NCI-H1694 (cell line): ENCODE results near the gene STXBP4.

ENCODE experiments used
- DNase-seq: peaks from one replicate; lab custom pipeline; 2025; lab: John Stamatoyannopoulos, UW

Gene STXBP4

DNA sequence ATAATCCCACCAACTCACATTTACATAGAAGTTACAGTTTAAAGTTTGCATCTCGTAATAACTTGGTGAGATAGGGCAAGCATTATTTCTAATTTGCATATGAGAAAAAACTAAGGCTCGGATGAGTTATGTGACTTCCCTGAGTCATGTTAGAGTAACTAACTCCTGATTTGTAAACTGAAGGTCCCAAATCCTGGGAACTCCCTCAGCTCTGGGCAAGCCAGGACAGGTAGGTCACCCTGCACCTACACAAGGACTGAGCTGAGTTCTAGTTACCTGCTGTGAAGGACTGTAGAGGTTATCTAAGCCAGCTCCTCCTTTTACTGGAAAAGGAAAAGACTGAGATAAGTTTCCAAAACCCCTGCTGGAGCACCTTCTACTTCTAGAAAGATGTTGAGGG, 204.0 kb downstream of the STXBP4 start:
- no peak for DNase-seq

DNA sequence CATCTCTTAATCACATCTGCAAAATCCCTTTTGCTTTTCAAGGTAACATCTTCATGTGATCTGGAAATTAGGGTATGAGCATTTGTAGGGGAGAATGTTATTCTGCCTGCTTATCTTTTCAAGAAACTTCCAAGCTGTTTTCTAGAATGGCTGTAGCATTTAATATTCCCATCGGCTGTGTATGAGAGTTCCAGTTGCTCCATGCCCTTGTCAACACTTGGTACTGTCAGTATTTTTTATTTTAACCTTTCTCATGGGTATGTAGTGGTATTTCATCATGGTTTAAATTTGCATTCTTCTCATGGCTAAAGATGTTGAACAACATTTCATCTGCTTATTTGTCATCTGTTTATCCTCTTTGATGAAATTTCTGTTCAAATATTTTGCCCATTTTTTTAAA, 205.6 kb downstream of the STXBP4 start:
- DNase-seq = no peak

DNA sequence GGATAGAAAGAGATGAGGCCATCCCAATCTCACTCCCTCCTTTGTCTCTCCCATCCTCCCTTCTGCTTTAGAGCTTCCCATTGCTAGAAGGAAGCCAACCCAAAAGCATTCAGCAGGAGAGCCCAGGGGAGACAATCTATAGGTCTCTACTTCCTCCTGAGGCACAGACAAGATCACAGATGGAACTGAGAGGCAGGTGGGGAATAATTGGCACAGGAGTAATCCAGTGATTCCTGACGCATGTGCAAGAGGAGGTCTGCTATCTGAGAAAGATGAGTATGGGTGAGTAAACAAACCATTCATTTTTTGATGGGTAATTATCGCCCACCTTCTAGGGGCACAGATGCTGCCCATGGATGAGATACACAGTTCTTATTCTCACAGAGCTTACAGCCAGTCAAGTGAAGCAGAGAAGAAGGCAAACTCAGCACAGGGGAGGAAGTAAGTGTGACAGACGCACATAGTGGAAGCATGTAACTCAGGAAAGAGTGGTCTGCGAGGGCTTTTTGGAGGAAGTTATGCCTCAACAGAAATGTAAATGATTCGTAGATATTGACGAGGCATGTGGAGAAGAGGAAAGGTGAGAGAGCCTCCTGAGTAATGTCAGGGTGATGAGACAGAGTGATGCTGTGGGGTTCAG, 207.3 kb downstream of the STXBP4 start:
- DNase-seq = peak; percentile 88

DNA sequence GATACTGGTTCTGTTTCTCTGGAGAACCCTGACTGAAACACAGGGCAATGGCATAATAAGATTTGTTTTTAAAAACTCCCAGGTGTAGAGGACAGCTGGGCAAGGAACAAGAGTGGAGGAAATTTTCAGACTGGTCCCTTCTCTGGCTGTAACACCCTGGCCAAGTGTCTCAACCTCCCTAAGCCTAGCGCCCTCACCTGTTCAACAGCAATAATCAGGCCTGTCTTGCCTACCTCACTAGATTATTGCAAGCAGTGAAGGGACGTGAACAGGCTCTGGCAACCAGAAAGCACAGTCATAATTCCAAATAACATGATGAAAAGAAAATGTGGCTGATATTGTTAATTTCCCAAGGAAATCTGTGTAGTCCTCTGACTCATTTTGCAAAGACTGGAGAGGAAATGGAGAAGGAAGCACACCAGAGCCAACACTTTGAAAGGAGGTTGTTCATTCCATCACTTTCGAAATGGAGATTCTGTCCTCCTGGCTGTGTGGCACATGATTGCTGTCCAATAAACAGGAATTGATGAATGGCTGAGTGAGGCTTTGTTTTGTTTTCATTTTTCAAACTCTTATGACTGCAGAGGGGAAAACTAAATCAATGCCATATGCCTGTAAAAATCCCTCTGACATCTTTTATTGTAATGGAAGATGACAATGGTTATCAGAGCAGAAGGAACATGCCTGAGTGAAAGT, 208.7 kb downstream of the STXBP4 start:
- DNase-seq = peak; percentile 34

DNA sequence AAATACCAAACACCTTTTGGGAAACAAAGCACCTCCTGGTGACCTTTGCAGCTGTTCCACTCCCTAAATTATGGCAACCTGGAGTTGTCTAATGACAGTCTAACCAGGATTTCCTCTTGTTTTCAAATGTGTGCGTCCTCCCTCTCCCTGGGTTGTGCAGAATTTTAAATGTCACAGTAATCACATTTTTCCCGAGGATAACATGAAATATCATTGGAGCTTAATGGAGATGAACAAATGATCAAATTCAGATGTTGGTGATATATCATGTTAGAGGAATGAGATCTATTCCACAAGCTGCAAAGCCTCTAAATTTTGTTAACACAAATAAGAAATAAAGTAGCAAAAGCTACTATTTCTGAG, 209.3 kb downstream of the STXBP4 start:
- no peak for DNase-seq

DNA sequence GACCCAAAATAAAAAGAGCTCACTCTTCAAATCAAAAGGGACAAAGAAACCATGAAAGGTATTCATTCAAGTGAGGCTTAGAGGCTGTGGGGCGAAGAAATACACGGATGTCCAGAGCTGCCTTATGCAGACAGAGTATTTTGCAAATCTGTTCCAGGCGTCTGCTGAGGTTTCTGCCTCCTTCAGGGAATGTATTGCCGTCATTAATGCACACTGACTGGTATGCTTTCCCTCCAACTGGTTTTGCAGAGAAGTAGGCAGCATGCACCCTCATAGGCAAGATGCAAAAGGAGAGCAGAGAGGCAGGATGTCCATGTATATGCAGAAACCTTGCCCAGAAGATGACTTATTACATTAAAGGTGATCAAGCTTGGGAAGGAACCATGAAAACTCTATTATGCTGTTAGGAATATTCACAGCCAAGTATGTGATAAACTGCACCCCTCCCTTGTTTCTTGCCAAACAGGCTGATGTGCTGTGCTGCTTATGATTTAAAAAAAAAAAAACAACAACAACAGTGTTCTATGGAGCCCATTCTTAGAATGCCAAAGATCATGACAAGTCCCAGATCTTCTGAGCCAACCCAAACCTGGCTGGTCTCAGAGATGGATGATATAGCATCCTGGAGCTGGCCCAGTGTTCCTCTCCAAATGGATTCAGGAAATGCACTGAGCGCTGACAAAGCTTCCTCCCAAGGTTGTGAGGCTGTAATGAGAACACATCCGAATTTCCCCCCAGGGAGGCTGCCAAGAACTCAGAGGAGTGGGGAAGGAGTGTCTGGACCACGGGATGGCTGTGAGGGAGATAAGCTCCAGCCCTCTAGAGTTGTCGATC, 218.6 kb downstream of the STXBP4 start:
- DNase-seq = no peak

DNA sequence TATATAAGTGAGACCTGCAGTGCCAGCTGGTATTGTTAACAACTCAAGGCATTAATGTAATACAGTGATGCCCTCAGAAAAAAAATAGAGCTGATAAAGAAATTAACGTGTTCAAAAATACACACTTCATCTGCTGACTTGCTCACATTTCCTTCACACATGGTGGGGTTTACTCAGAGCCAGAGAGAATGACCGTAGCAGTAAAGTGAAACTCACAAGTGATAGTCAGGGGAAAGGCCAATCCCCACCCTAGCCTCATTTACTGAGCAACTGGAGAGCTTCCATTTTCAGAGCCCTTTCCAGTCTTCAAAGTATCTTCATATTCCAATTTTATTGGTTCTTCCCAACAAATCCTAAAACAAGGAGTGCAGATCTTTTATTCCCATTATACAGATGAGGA, 222.2 kb downstream of the STXBP4 start:
- DNase-seq = no peak

DNA sequence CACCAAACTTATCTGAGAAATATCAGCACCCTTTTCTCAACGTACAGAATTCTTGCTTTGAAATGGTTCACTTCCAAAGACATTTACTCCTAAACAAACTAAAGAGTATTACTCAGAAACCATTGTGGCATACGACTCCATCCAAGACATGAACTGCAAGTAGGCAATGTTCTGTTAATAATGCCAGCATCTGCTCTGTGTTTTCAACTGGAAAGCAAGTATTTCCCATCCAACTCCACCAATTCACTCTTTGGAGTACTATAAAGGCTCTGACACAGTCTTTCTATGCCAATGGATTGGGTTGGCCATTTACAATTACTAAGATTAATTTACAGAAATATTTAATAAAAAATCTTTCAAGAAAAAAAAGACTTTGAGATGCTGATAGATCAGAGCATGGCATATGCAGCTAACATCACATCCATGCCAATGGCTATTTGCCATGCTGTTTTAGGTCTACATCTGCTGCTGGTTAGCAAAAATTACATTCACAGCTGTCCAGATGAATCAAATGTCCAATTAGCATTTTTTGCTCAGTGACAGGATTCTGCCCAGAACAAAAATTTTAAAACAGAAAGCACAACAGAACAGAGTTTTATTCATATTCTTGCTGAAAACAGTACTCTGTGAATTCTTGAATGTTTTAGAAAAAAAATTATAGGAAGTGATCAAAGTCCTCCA, 230.3 kb downstream of the STXBP4 start:
- peak; percentile 97 for DNase-seq

DNA sequence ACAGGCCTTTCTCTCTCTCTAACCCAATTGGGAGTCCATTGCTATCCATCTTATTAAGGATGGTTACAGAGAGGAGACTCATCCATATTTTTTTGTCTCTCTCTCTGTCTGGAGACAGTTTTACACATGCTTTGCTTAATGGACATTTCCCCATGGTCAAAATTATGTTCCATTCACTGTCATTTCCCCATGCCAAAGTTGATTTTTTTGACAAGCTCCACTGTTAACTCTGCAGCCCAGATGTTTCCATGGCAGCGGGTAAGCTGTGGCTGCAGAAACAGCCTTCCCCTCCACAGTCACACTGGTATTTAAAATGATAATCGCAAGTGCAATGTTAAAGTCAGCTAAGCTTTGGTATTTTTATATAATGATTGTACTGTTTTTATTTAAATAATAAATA, 232.3 kb downstream of the STXBP4 start:
- DNase-seq = no peak

DNA sequence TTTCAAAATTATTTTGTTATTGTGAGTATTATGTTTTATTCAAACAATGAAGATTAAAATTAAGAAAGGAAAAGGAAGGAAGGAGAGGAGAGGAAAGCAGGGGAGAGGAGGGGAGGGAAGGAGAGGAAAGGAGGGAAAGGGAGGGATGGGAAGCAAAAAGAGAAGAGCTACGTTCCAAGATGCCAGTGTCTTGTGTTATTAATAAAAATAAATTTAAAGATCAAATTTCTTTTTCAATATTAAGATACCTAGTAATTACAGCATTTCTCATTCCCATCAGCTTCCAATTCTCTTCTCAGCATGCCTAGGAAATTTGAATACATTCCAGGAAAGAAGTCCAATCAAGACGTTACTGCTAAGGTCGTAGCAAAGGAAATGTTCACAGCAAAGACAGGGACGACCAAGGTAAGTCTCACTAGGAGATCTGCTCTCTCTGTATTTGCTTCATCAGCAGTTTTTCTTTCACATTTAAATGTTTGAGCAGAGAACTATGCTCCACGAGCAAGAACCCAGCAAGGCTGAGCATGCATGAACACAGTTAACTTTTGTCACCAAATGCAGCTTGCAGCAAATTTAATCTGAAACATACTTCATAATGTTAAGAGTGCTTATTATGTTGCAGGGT, 232.9 kb downstream of the STXBP4 start:
- no peak for DNase-seq

DNA sequence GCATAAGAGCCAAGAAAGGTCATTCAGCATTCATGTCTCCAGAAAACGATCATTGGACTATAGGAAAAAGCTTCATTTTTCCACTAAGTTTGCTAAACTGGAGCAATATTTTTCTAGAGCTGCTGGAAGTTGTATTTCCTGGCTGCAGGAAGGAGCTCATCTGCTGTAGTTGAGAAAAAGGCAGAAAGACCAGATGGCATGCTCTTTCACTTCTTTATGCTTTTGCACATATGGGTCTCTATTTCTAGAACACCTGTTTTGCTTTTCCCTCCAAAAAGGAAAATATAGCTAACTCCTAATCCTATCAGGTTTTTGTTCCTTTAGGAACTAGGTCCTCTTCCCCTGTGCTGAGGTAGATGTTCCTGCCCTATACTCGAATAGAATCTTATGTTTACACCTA, 234.3 kb downstream of the STXBP4 start:
- DNase-seq = peak; percentile 53

DNA sequence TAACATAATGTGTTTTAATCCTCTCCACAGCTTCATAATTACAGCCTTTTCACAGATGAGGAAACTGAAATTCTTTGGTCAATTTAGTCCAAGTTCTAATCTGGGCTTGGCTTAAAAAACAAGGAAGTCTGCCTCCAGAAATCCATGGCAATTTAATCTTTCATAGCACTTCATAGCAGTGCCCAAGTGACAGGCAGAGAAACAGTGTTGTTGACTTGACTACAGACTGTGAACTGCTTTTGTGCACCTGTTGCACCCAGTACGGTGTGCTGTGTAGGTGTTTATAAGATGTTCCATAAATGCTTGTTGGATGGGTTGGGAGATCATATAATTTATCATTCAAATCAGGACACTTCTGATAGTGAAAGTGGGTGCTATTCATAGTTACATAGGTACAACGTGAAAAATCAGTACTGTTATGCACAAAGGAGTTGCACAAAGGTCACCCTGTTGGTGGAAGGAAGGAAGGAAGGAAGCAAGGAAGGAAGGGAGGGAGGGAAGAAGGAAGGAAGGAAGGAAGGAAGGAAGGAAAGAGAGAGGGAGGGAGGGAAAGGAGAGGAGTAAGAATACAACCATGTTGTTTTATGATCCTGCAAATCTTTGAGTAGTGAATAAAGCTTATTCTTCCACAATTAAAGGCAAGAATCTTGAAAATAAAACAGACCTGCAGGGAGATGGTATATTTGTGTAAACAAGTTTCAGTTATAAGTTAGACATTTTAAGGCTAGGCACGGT, 239.7 kb downstream of the STXBP4 start:
- DNase-seq = no peak

DNA sequence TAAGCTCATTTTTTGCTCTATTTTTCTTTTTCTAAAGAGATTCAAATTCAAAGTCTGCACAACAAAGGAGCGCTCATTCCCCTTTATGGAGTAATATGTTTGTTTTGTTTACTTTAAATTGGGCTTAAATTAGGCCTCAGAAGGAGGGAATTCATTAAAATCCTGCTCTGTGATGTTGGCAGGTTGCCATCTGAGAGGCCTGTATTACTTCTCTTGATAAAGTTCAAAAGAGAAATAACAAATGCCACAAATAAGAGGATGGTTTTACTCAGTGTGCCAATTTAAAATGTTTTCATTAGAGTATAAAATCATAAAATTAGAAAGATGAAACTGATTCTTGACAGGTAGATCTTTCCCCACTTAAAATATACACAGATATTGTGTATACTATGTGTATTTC, 241.7 kb downstream of the STXBP4 start:
- DNase-seq = peak; percentile 12

DNA sequence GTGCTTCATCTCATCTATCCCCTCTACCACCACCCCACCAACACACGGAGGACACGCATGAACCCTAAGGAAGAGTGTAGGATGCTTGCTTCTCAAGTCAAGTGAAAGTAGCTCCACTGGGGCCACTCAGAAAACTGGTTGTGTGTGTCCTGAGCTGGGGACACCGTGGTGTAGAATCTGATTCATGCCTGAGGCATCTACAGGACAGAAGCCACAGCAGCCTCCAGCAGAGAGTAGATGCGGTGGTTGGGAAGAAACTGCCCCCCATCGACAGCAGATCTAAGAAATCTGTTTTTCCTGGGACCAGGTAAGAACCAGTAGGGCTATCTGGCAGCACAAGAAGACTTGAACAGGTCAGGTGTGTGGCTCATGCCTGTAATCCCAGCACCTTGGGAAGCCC, 244.3 kb downstream of the STXBP4 start:
- no peak for DNase-seq

DNA sequence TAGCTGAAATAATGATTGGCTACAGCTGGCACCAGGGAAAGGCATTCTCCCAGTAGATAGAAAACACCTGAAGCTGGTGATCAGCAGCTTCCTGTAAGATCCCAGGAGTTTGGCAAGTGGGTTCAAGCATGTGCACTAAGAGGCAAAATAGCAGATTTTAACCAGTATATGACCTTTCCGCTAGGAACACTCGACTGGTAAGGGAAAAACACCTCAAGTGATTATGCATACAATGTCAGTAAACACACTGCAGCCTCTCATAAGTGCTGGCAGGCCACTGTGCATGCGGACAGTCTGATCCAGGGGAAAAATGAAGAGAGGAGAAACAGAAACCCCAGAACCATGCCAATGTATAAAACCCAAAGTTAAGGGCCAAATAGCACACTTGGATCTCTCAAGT, 247.1 kb downstream of the STXBP4 start:
- no peak for DNase-seq

DNA sequence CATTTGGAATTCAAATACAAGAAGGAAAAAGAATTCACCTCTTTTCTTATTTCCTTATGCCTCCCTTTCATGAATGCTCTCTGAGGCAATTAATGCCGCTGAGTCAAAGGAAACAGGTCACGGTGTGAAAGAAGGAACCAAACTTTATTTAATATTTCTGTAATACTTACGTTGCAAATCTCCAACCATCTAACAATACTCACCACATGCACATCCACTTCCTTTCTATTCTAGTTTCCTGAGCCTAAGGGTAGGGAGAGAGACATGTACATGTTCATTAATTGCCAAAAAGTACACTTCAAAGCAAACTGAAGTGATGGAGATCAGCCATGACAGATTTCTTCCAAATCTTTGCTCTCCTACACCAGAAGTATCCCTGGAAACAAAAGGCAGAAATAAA, 248.3 kb downstream of the STXBP4 start:
- DNase-seq = no peak

DNA sequence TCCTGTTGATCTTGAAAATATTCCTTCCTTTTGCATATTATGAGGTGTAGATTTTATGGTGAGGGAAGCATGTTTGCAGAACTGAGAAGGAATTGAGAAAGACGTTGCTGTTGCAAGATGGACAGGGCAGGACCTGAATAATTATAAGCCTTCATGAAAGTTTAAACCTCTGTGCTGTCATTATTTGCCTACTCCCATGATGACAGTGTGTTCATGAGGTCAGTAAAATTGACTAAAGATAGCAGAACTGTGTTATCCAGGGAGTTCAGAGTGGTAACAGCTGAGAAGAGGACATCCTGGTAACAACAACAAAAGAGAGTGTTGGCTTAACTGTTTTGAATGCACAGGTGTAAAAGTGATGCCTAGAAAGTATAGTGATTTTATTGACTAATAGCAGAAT, 250.9 kb downstream of the STXBP4 start:
- DNase-seq = no peak

DNA sequence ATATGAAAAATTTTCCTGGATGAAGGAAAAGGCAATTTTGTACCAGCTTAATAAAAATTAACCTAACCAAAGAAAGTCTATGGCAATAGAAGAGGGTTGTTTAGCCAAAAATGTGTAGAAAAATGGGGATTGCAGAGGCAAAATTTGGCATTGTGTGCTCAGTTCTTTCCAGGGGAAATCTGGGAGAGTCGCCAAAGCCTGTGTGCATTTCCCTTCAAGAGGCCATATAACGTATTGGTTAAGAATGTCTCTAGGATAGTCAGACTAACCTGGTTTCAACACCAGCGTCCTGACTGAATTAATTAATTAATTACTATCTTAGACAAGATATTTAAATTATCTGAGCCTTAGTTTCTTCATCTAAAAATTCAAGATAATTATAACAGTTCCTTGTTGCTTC, 251.4 kb downstream of the STXBP4 start:
- DNase-seq = peak; percentile 32
